Measurements from ENCODE around the gene CFAP77.

Gene CFAP77

DNA sequence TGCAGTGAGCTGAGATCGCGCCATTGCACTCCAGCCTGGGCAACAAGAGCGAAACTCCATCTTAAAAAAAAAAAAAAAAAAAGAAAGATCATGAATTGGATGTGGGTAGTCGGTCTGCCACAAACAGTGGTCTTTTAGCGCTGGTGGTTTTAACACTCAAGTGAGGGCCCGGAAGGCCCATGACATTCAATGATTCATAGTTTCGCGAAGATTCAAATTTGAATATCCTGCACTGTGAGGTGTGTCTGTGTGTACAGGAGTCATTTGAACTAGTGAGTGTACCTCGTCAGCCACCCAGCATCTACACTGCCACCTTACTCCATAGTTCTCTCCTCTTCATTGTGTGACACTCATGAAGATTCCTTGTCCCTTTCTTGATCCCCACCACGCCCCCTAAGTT lies 41.3 kb downstream of the CFAP77 start:
- no peak for DNase-seq (ENCODE audit: low read depth, low spot score)
- in situ Hi-C loops (cut with HindIII; ENCODE audit: low sequenced_read_pairs), result no loop called here
- H3K4me3 ChIP-seq (ENCODE audit: low read depth, low read length), result no peak overlapping the region
- TF ChIP-seq, protein P1, sequence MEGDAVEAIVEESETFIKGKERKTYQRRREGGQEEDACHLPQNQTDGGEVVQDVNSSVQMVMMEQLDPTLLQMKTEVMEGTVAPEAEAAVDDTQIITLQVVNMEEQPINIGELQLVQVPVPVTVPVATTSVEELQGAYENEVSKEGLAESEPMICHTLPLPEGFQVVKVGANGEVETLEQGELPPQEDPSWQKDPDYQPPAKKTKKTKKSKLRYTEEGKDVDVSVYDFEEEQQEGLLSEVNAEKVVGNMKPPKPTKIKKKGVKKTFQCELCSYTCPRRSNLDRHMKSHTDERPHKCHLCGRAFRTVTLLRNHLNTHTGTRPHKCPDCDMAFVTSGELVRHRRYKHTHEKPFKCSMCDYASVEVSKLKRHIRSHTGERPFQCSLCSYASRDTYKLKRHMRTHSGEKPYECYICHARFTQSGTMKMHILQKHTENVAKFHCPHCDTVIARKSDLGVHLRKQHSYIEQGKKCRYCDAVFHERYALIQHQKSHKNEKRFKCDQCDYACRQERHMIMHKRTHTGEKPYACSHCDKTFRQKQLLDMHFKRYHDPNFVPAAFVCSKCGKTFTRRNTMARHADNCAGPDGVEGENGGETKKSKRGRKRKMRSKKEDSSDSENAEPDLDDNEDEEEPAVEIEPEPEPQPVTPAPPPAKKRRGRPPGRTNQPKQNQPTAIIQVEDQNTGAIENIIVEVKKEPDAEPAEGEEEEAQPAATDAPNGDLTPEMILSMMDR (IDR thresholded peaks at IDR 0.05; ENCODE audit: low read depth, low read length), result no peak

DNA sequence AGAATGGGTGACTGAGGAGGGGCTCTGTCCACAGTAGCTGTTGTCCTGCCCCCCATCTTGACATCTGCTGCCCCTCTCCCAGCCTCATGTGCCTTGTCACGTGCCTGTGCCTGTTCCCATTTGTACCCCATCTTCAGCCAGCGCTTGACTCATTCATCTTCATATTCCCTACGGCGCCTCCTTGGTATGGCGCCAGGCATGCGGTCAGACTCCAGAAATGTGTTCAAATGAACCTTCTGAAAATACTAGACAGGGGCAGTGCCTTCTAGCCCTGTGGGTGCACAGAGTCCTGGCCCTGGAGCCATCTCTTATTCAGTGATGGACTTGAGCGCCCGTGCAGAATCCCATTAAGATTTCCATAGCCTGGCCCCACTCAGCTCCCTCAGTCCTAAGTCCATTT lies 46.2 kb downstream of the CFAP77 start:
- DNase-seq (ENCODE audit: low read depth, low spot score), result no peak
- no peak overlapping the region for H3K4me3 ChIP-seq (ENCODE audit: low read depth, low read length)
- in situ Hi-C loops (cut with HindIII; ENCODE audit: low sequenced_read_pairs), result no loop called here
- TF ChIP-seq, protein P1 (IDR thresholded peaks at IDR 0.05; ENCODE audit: low read depth, low read length), result no peak

DNA sequence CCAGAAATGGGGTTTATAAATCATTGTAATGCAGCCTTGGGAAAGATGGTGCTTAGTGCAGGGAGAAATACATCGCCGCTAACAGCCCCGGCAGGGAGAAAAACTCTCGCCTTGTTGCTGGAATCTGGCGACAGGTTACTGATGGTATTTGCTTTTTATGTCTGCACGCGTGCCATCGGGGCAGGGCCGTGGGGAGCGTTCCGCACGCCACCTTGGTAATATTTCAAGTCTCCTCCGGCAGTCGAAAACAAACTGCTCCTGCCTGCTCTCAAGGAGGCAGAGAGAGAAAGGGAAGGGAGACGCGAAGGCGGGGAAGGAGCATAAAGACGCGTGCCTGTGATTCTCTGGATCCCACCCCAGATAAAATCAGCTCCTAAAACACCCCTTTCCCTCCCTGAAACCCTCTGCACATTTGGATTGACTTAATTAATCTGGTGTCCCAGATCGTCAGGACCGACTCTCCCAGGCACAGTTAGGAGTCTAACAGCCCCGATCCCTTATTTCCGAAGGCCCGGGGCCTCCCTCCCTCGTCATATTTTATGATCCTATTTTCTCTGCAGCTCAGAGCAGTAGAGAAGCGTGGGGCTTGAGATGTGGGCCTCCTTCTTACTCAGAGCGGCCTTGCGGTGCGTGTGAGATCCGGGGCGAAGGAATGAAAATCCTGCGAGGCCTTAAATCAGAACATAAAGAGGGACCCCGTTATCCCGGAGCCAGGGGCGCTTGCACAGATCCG lies 47.7 kb downstream of the CFAP77 start:
- in situ Hi-C loops (cut with HindIII; ENCODE audit: low sequenced_read_pairs), result no loop called here
- no peak overlapping the region for H3K4me3 ChIP-seq (ENCODE audit: low read depth, low read length)
- DNase-seq (ENCODE audit: low read depth, low spot score), result no peak
- TF ChIP-seq, protein P1 (IDR thresholded peaks at IDR 0.05; ENCODE audit: low read depth, low read length), result no peak

DNA sequence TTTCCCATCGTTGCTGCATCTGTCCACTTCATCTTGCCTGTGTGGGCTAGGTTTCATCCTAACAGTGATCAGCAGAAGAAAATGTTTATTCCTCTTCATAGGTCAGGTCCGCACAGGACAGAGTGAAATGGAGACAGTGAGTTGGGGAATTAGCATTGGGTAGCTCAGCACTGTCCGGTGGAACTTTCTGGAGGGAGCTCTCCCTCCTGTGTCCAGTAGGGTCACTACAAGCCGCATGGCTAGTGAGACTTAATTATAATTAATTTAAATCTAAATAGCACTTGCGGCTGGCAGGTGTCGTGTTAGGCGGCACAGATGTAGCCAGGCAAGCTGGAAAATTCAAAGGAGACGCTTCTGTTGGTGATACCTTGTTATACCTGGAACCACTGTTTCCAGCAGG lies 48.4 kb downstream of the CFAP77 start:
- TF ChIP-seq, protein P1 (IDR thresholded peaks at IDR 0.05; ENCODE audit: low read depth, low read length), result no peak
- in situ Hi-C loops (cut with HindIII; ENCODE audit: low sequenced_read_pairs), result no loop called here
- no peak overlapping the region for H3K4me3 ChIP-seq (ENCODE audit: low read depth, low read length)
- DNase-seq (ENCODE audit: low read depth, low spot score), result no peak

DNA sequence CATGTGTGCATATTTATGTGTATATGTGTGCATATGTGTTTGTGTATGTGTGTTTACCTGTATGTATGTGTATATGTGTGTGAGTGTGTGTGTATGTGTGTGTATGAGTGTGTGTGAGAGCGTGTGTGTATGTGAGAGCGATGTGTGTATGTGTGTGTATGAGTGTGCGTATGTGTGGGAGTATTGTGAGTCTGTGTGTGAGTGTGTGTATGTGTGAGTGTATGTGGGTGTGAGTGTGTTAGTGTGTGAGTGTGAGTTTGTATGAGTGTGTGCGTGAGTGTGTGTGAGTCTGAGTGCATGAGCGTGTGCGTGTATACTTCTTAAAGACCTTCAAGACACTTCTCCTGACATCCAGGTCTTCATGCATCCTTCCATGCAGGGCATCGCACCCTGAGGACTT lies 49.6 kb downstream of the CFAP77 start:
- no peak for DNase-seq (ENCODE audit: low read depth, low spot score)
- H3K4me3 ChIP-seq (ENCODE audit: low read depth, low read length), result no peak overlapping the region
- in situ Hi-C loops (cut with HindIII; ENCODE audit: low sequenced_read_pairs), result no loop called here
- TF ChIP-seq, protein P1 (IDR thresholded peaks at IDR 0.05; ENCODE audit: low read depth, low read length), result no peak

DNA sequence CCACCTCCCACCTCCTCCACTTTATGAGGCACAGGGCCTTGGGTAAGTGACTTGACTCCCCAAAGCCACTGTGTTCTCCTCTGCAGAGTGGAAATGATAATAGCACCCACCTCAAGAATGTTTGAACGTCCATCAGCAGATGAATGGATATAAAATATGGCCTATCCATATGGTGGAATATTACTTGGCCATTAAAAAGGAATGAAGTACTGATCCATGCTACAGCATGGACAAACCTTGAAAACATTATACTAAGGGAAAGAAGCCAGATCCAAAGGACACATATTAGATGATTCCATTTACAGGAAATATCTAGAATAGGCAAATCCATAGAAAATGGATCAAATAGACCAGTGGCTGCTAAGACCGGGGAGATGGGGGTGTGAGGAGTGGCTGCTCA lies 50.2 kb downstream of the CFAP77 start:
- DNase-seq (ENCODE audit: low read depth, low spot score), result no peak
- TF ChIP-seq, protein P1 (IDR thresholded peaks at IDR 0.05; ENCODE audit: low read depth, low read length), result no peak
- no peak overlapping the region for H3K4me3 ChIP-seq (ENCODE audit: low read depth, low read length)
- in situ Hi-C loops (cut with HindIII; ENCODE audit: low sequenced_read_pairs), result no loop called here
